Activated naive CD8-positive, alpha-beta T cell treated with anti-CD3 and anti-CD28 coated beads, Interleukin-2, amount 10 ng/mL, durations not matched to agents 7 days and 5 days (primary cell): ENCODE measurements around the gene C11orf71. TPM values are rescaled to one million over a fixed set of nuclear protein-coding genes. Genes with fewer than 3 reads are reported as not detected.

Experiments
- ATAC-seq: fragments of 150-1000 bp; cut with Tn5 transposase; one replicate; pipeline ENCODE4 v1.10.0; 2021; ENCODE audit warnings: low read depth, moderate library complexity
- POLR2A ChIA-PET: fragments of 350-600 bp; sonication (Branson Sonifier 250); formaldehyde crosslinking; loops from one replicate; lab custom pipeline; 2021; ENCODE audit warnings: antibody characterized with exemption; lab: Charles Lee
- DNase-seq: peaks from one replicate; pipeline ENCODE4 v3.0.0; 2021
- H3K27ac Mint-ChIP-seq: one replicate; pipeline ENCODE4 v1.8.0; 2022; ENCODE audit warnings: mild to moderate bottlenecking, mixed read lengths
- H3K27me3 Mint-ChIP-seq: one replicate; pipeline ENCODE4 v1.8.0; 2022; ENCODE audit warnings: mild to moderate bottlenecking, moderate library complexity, mixed read lengths
- H3K36me3 Mint-ChIP-seq: one replicate; pipeline ENCODE4 v1.8.0; 2021; ENCODE audit warnings: mild to moderate bottlenecking, mixed read lengths
- H3K4me1 Mint-ChIP-seq: one replicate; pipeline ENCODE4 v1.8.0; 2021; ENCODE audit warnings: mixed read lengths
- H3K4me3 Mint-ChIP-seq: one replicate; pipeline ENCODE4 v1.8.0; 2022; ENCODE audit warnings: mild to moderate bottlenecking, moderate library complexity, mixed read lengths
- H3K9me3 Mint-ChIP-seq: one replicate; pipeline ENCODE4 v1.8.0; 2021; ENCODE audit warnings: mixed read lengths
- total RNA-seq, 2 experiments: library from RNA; stranded (reverse); gene quantifications; one replicate each; pipeline ENCODE4 v1.2.3, GENCODE V29; 2021

Gene C11orf71
- total RNA-seq, 2 experiments from 2014 or later: 11.0 to 12.0 TPM

GRCh38 chr11:114395736-114396135, 4.6 kb downstream of the C11orf71 start:
- H3K9me3 Mint-ChIP-seq: no peaks in the 10 kb centered on the region
- peaks cover 6% of the 10 kb centered on the region for H3K27me3 Mint-ChIP-seq
- DNase-seq (no peak), ATAC-seq (no peak)
- H3K4me1 Mint-ChIP-seq: peaks cover 15% of the 10 kb centered on the region
- POLR2A ChIA-PET: no interaction called here
- H3K4me3 Mint-ChIP-seq: no peak overlapping the region
- H3K27ac Mint-ChIP-seq: no peak overlapping the region
- peaks cover 2% of the 10 kb centered on the region for H3K36me3 Mint-ChIP-seq

GRCh38 chr11:114392735-114393667, 7.3 kb downstream of the C11orf71 start:
- Mint-ChIP-seq H3K9me3 (no peaks in the 10 kb centered on the region), H3K4me1 (peaks cover 3% of the 10 kb centered on the region), H3K27me3 (peaks cover 6% of the 10 kb centered on the region), H3K27ac (no peak overlapping the region), H3K36me3 (no peaks in the 10 kb centered on the region), H3K4me3 (no peak overlapping the region)
- DNase-seq (no peak), ATAC-seq (no peak)
- POLR2A ChIA-PET: no interaction called here

- no peak for DNase-seq
- Mint-ChIP-seq H3K36me3 (no peaks in the 10 kb centered on the region), H3K4me1 (no peaks in the 10 kb centered on the region), H3K27me3 (peaks cover 5% of the 10 kb centered on the region), H3K4me3 (no peak overlapping the region), H3K9me3 (no peaks in the 10 kb centered on the region), H3K27ac (no peak overlapping the region)
- POLR2A ChIA-PET: no interaction called here
- no peak for ATAC-seq
These were observed 13.8 kb downstream of the C11orf71 start for GRCh38 chr11:114386545-114386944.

- Mint-ChIP-seq H3K4me1 (no peaks in the 10 kb centered on the region), H3K27me3 (peaks cover 5% of the 10 kb centered on the region), H3K27ac (no peak overlapping the region), H3K4me3 (no peak overlapping the region), H3K36me3 (no peaks in the 10 kb centered on the region), H3K9me3 (no peaks in the 10 kb centered on the region)
- no peak for DNase-seq
- ATAC-seq: no peak
- POLR2A ChIA-PET: no interaction called here
These were observed 14.2 kb downstream of the C11orf71 start for GRCh38 chr11:114386131-114386530.

GRCh38 chr11:114384487-114384886, 15.8 kb downstream of the C11orf71 start:
- peaks cover 5% of the 10 kb centered on the region for H3K27me3 Mint-ChIP-seq
- no peak overlapping the region for H3K27ac Mint-ChIP-seq
- no peak for DNase-seq
- no peaks in the 10 kb centered on the region for H3K9me3 Mint-ChIP-seq
- POLR2A ChIA-PET: no interaction called here
- no peak for ATAC-seq
- no peaks in the 10 kb centered on the region for H3K36me3 Mint-ChIP-seq
- H3K4me1 Mint-ChIP-seq: no peaks in the 10 kb centered on the region
- H3K4me3 Mint-ChIP-seq: no peak overlapping the region

GRCh38 chr11:114382509-114382908, 17.8 kb downstream of the C11orf71 start:
- Mint-ChIP-seq H3K4me3 (no peak overlapping the region), H3K36me3 (no peaks in the 10 kb centered on the region), H3K9me3 (no peaks in the 10 kb centered on the region), H3K27me3 (peaks cover 10% of the 10 kb centered on the region), H3K27ac (no peak overlapping the region), H3K4me1 (no peaks in the 10 kb centered on the region)
- ATAC-seq (no peak), DNase-seq (no peak)
- POLR2A ChIA-PET: no interaction called here

- POLR2A ChIA-PET: no interaction called here
- H3K27me3 Mint-ChIP-seq: peaks cover 7% of the 10 kb centered on the region
- no peak for DNase-seq
- no peak overlapping the region for H3K4me3 Mint-ChIP-seq
- H3K9me3 Mint-ChIP-seq: no peaks in the 10 kb centered on the region
- H3K36me3 Mint-ChIP-seq: no peaks in the 10 kb centered on the region
- no peaks in the 10 kb centered on the region for H3K4me1 Mint-ChIP-seq
- no peak for ATAC-seq
- no peak overlapping the region for H3K27ac Mint-ChIP-seq
These were observed 20.8 kb downstream of the C11orf71 start for GRCh38 chr11:114379394-114380069.

GRCh38 chr11:114377612-114378267, 22.6 kb downstream of the C11orf71 start:
- H3K36me3 Mint-ChIP-seq: no peaks in the 10 kb centered on the region
- H3K27me3 Mint-ChIP-seq: peaks cover 10% of the 10 kb centered on the region
- no peaks in the 10 kb centered on the region for H3K4me1 Mint-ChIP-seq
- ATAC-seq: no peak
- H3K9me3 Mint-ChIP-seq: no peaks in the 10 kb centered on the region
- no peak overlapping the region for H3K27ac Mint-ChIP-seq
- DNase-seq: no peak
- no peak overlapping the region for H3K4me3 Mint-ChIP-seq
- POLR2A ChIA-PET: no interaction called here

- no peak overlapping the region for H3K4me3 Mint-ChIP-seq
- no peaks in the 10 kb centered on the region for H3K36me3 Mint-ChIP-seq
- ATAC-seq (no peak), DNase-seq (no peak)
- no peaks in the 10 kb centered on the region for H3K9me3 Mint-ChIP-seq
- H3K4me1 Mint-ChIP-seq: no peaks in the 10 kb centered on the region
- POLR2A ChIA-PET: no interaction called here
- no peak overlapping the region for H3K27ac Mint-ChIP-seq
- peaks cover 13% of the 10 kb centered on the region for H3K27me3 Mint-ChIP-seq
These were observed 25.3 kb downstream of the C11orf71 start for GRCh38 chr11:114375052-114375451.

- no peak overlapping the region for H3K4me3 Mint-ChIP-seq
- H3K4me1 Mint-ChIP-seq: no peaks in the 10 kb centered on the region
- POLR2A ChIA-PET: no interaction called here
- no peaks in the 10 kb centered on the region for H3K36me3 Mint-ChIP-seq
- peaks cover 12% of the 10 kb centered on the region for H3K27me3 Mint-ChIP-seq
- DNase-seq: no peak
- no peak for ATAC-seq
- H3K9me3 Mint-ChIP-seq: no peaks in the 10 kb centered on the region
- H3K27ac Mint-ChIP-seq: no peak overlapping the region
These were observed 31.2 kb downstream of the C11orf71 start for GRCh38 chr11:114368918-114369680.

GRCh38 chr11:114367244-114367957, 32.9 kb downstream of the C11orf71 start:
- no peak overlapping the region for H3K27ac Mint-ChIP-seq
- no peaks in the 10 kb centered on the region for H3K4me1 Mint-ChIP-seq
- peaks cover 6% of the 10 kb centered on the region for H3K27me3 Mint-ChIP-seq
- H3K9me3 Mint-ChIP-seq: no peaks in the 10 kb centered on the region
- POLR2A ChIA-PET: no interaction called here
- DNase-seq (no peak), ATAC-seq (no peak)
- H3K4me3 Mint-ChIP-seq: no peak overlapping the region
- no peaks in the 10 kb centered on the region for H3K36me3 Mint-ChIP-seq

GRCh38 chr11:114366331-114367243, 33.7 kb downstream of the C11orf71 start:
- Mint-ChIP-seq H3K4me1 (no peaks in the 10 kb centered on the region), H3K27ac (no peak overlapping the region), H3K27me3 (peaks cover 6% of the 10 kb centered on the region), H3K4me3 (no peak overlapping the region), H3K36me3 (no peaks in the 10 kb centered on the region), H3K9me3 (no peaks in the 10 kb centered on the region)
- POLR2A ChIA-PET: no interaction called here
- no peak for DNase-seq
- no peak for ATAC-seq
